Trophoblast cell (in vitro differentiated cells and primary cell): Measurements from ENCODE around the gene SDK2. TPM values are rescaled to one million over a fixed set of nuclear protein-coding genes. Genes with fewer than 3 reads are reported as not detected.

ENCODE experiments used
- DNase-seq, 2 donors: peaks; one replicate each; pipeline ENCODE4 v3.0.0-alpha.2; 2016
- H2AFZ ChIP-seq: 2 replicates; pipeline ENCODE4 v1.6.1; 2013; ENCODE audit warnings: low read length, moderate library complexity, mild to moderate bottlenecking; ENCODE audit not compliant: insufficient read depth, poor library complexity
- H2AK5ac ChIP-seq: 2 replicates; pipeline ENCODE4 v1.6.1; 2013; ENCODE audit warnings: mild to moderate bottlenecking, low read length
- H2BK120ac ChIP-seq: 2 replicates; pipeline ENCODE4 v1.6.1; 2013; ENCODE audit warnings: low read length, mild to moderate bottlenecking, moderate library complexity; ENCODE audit not compliant: insufficient read depth, poor library complexity
- H2BK12ac ChIP-seq: 2 replicates; pipeline ENCODE4 v1.6.1; 2013; ENCODE audit warnings: mild to moderate bottlenecking, low read length, moderate library complexity
- H2BK5ac ChIP-seq: 2 replicates; pipeline ENCODE4 v1.6.1; 2013; ENCODE audit warnings: low read length, low read depth, moderate library complexity, mild to moderate bottlenecking; ENCODE audit not compliant: poor library complexity
- H3K14ac ChIP-seq: 2 replicates; pipeline ENCODE4 v1.6.1; 2013; ENCODE audit warnings: mild to moderate bottlenecking, low read length
- H3K18ac ChIP-seq: 2 replicates; pipeline ENCODE4 v1.6.1; 2013; ENCODE audit warnings: mild to moderate bottlenecking, low read length
- H3K23ac ChIP-seq: 2 replicates; pipeline ENCODE4 v1.6.1; 2013; ENCODE audit warnings: low read length
- H3K27ac ChIP-seq: 2 replicates; pipeline ENCODE4 v1.5.1; 2013; ENCODE audit warnings: low read depth, mild to moderate bottlenecking, inconsistent platforms, low read length, moderate library complexity
- H3K27me3 ChIP-seq: 2 replicates; pipeline ENCODE4 v1.6.1; 2013; ENCODE audit warnings: inconsistent platforms, mild to moderate bottlenecking, low read length, moderate library complexity; ENCODE audit not compliant: insufficient read depth
- H3K36me3 ChIP-seq, 2 experiments: 1 replicate in 1 of 2; 2 replicates in 1 of 2; pipeline ENCODE4 v1.6.1; 2013; ENCODE audit warnings: low read length in 2 of 2, mild to moderate bottlenecking in 2 of 2, moderate library complexity in 1 of 2; ENCODE audit not compliant: insufficient read depth in 2 of 2, control insufficient read depth in 1 of 2
- H3K4ac ChIP-seq: 2 replicates; pipeline ENCODE4 v1.6.1; 2013; ENCODE audit warnings: low read depth, mild to moderate bottlenecking, low read length, moderate library complexity
- H3K4me1 ChIP-seq, 2 experiments: 1 replicate in 1 of 2; 2 replicates in 1 of 2; pipeline ENCODE4 v1.6.1; 2013; ENCODE audit warnings: low read length in 2 of 2, mild to moderate bottlenecking in 2 of 2, moderate library complexity in 1 of 2; ENCODE audit not compliant: insufficient read depth in 2 of 2, control insufficient read depth in 1 of 2
- H3K4me2 ChIP-seq: 2 replicates; pipeline ENCODE4 v1.6.1; 2013; ENCODE audit warnings: inconsistent platforms, mild to moderate bottlenecking, low read length, moderate library complexity
- H3K4me3 ChIP-seq: 2 replicates; pipeline ENCODE4 v1.5.1; 2013; ENCODE audit warnings: mild to moderate bottlenecking, low read depth, low read length, inconsistent platforms
- H3K79me1 ChIP-seq: one replicate; pipeline ENCODE4 v1.6.1; 2013; ENCODE audit warnings: low read length
- H3K79me2 ChIP-seq: 2 replicates; pipeline ENCODE4 v1.6.1; 2013; ENCODE audit warnings: low read length, mild to moderate bottlenecking; ENCODE audit not compliant: control insufficient read depth, insufficient read depth, poor library complexity
- H3K9ac ChIP-seq: 2 replicates; pipeline ENCODE4 v1.6.1; 2013; ENCODE audit warnings: mild to moderate bottlenecking, low read length
- H3K9me3 ChIP-seq: 2 replicates; pipeline ENCODE4 v1.6.1; 2013; ENCODE audit warnings: low read depth, mild to moderate bottlenecking, control low read depth, inconsistent platforms, low read length; ENCODE audit not compliant: insufficient read depth
- H4K12ac ChIP-seq: 2 replicates; pipeline ENCODE4 v1.6.1; 2013; ENCODE audit warnings: low read depth, mild to moderate bottlenecking, low read length, moderate library complexity
- H4K8ac ChIP-seq: 2 replicates; pipeline ENCODE4 v1.6.1; 2013; ENCODE audit warnings: low read depth, mild to moderate bottlenecking, low read length, moderate library complexity
- H4K91ac ChIP-seq: one replicate; pipeline ENCODE4 v1.6.1; 2013; ENCODE audit warnings: low read depth, mild to moderate bottlenecking, low read length, moderate library complexity
- WGBS: extraction: QIAGEN DNeasy Blood & Tissue Kit; methylation state at CpG from one replicate; pipeline ENCODE4 v1.1.7; 2013; ENCODE audit warnings: missing lambda C conversion rate; ENCODE audit not compliant: insufficient read length, insufficient coverage; ENCODE audit errors: extremely low coverage; 5-methylcytosine and 5-hydroxymethylcytosine counted together
- polyA plus RNA-seq: library from polyadenylated mRNA; stranded (reverse); fragments of 200-250 nt; gene quantifications from 2 replicates; pipeline ENCODE4 v1.2.3, GENCODE V29; 2013

The SDK2 gene
- 11.1 and 12.0 TPM in 2 replicates for polyA plus RNA-seq

GRCh38 chr17:73644145-73645049 is at the start of gene SDK2:
SDK2 (minus strand) TSS chr17:73644445; CDS start chr17:73644088, 357 bp downstream.
- Histone ChIP-seq H3K14ac (peak within 1 kb of the TSS; percentile 55), H2AFZ (peak within 1 kb of the TSS; percentile 70), H3K27ac (no peak within 1 kb of the TSS), H4K91ac (peak within 1 kb of the TSS; percentile 63), H3K79me1 (peaks cover 17% of the 10 kb centered on the region), H2BK120ac (peak within 1 kb of the TSS; percentile 68), H3K9ac (peak within 1 kb of the TSS; percentile 35), H2BK5ac (peak within 1 kb of the TSS; percentile 21), H4K12ac (no peak within 1 kb of the TSS), H3K4ac (peak within 1 kb of the TSS; percentile 25), H3K27me3 (peaks cover 18% of the 10 kb centered on the region), H3K4me3 (peak within 1 kb of the TSS; percentile 71), H3K36me3 (no peaks in the 10 kb centered on the region), H3K79me2 (no peaks in the 10 kb centered on the region), H3K4me1 (peaks cover 10 to 17% of the 10 kb centered on the region in 2 experiments), H3K4me2 (peak within 1 kb of the TSS; percentile 94), H3K23ac (no peak within 1 kb of the TSS), H3K9me3 (no peaks in the 10 kb centered on the region), H4K8ac (peak within 1 kb of the TSS; percentile 54), H2BK12ac (no peak within 1 kb of the TSS), H3K18ac (peak within 1 kb of the TSS; percentile 72), H2AK5ac (no peak within 1 kb of the TSS)
- no CpG with 5 or more reads among the region's 105 CpGs for WGBS
- peak in 1 of 2 donors; percentile 57 for DNase-seq

- Histone ChIP-seq H3K36me3 (no peaks in the 10 kb centered on the region), H2AFZ (no peak overlapping the region), H3K27ac (no peak overlapping the region), H4K8ac (no peak overlapping the region), H3K18ac (no peak overlapping the region), H4K91ac (no peak overlapping the region), H2BK12ac (no peak overlapping the region), H3K23ac (no peak overlapping the region), H3K9ac (no peak overlapping the region), H2BK5ac (no peak overlapping the region), H3K27me3 (no peaks in the 10 kb centered on the region), H2AK5ac (no peak overlapping the region), H2BK120ac (no peak overlapping the region), H3K9me3 (no peaks in the 10 kb centered on the region), H4K12ac (no peak overlapping the region), H3K79me1 (no peaks in the 10 kb centered on the region), H3K4me3 (no peak overlapping the region), H3K4ac (no peak overlapping the region), H3K4me2 (no peak overlapping the region), H3K14ac (no peak overlapping the region), H3K79me2 (no peaks in the 10 kb centered on the region), H3K4me1 (peaks cover 7% of the 10 kb centered on the region in 2 experiments)
- DNase-seq: no peak
- WGBS: no CpG with 5 or more reads among the region's 12 CpGs
Observed at GRCh38 chr17:73693071-73693470, 48.8 kb upstream of the SDK2 start.

- peak overlapping the region; percentile 15 for H3K4me2 ChIP-seq
- H3K79me1 ChIP-seq: no peaks in the 10 kb centered on the region
- H2AK5ac ChIP-seq: no peak overlapping the region
- H3K4me1 ChIP-seq: peaks cover 7% of the 10 kb centered on the region in 2 experiments
- H3K36me3 ChIP-seq: no peaks in the 10 kb centered on the region
- no peak overlapping the region for H4K91ac ChIP-seq
- no peaks in the 10 kb centered on the region for H3K9me3 ChIP-seq
- H3K23ac ChIP-seq: no peak overlapping the region
- no peak overlapping the region for H2BK5ac ChIP-seq
- H4K8ac ChIP-seq: no peak overlapping the region
- H3K27me3 ChIP-seq: no peaks in the 10 kb centered on the region
- H3K79me2 ChIP-seq: no peaks in the 10 kb centered on the region
- H3K4me3 ChIP-seq: no peak overlapping the region
- H2BK12ac ChIP-seq: no peak overlapping the region
- no peak overlapping the region for H4K12ac ChIP-seq
- no peak overlapping the region for H2BK120ac ChIP-seq
- no peak overlapping the region for H3K27ac ChIP-seq
- no peak overlapping the region for H2AFZ ChIP-seq
- WGBS: no CpG with 5 or more reads among the region's 10 CpGs
- no peak overlapping the region for H3K9ac ChIP-seq
- no peak overlapping the region for H3K14ac ChIP-seq
- H3K18ac ChIP-seq: no peak overlapping the region
- DNase-seq: no peak
- H3K4ac ChIP-seq: no peak overlapping the region
Observed at GRCh38 chr17:73691321-73691766, 47.1 kb upstream of the SDK2 start.

GRCh38 chr17:73690676-73691075 is 46.4 kb upstream of the SDK2 start:
- Histone ChIP-seq H2AFZ (no peak overlapping the region), H3K9ac (no peak overlapping the region), H2BK12ac (no peak overlapping the region), H3K27ac (no peak overlapping the region), H3K4me1 (peaks cover 7% of the 10 kb centered on the region in 2 experiments), H2BK120ac (no peak overlapping the region), H3K4ac (no peak overlapping the region), H4K91ac (no peak overlapping the region), H2AK5ac (no peak overlapping the region), H3K27me3 (no peaks in the 10 kb centered on the region), H3K18ac (no peak overlapping the region), H3K14ac (no peak overlapping the region), H3K9me3 (no peaks in the 10 kb centered on the region), H3K79me2 (no peaks in the 10 kb centered on the region), H3K4me3 (no peak overlapping the region), H3K79me1 (no peaks in the 10 kb centered on the region), H2BK5ac (no peak overlapping the region), H4K12ac (no peak overlapping the region), H3K4me2 (no peak overlapping the region), H3K36me3 (no peaks in the 10 kb centered on the region), H3K23ac (no peak overlapping the region), H4K8ac (no peak overlapping the region)
- no CpG with 5 or more reads among the region's 10 CpGs for WGBS
- no peak for DNase-seq
